Fibroblast of upper back skin (primary cell): Measurements from ENCODE around the gene PRDX2.
"Not testable (repeated sequence)": the region's sequence is repeated elsewhere in the genome, so short reads cannot be mapped to it uniquely, and the experiment has no call there.

Experiments
- DNase-seq: peaks from one replicate; pipeline ENCODE4 v3.0.0-alpha.2; 2013

The PRDX2 gene

DNA sequence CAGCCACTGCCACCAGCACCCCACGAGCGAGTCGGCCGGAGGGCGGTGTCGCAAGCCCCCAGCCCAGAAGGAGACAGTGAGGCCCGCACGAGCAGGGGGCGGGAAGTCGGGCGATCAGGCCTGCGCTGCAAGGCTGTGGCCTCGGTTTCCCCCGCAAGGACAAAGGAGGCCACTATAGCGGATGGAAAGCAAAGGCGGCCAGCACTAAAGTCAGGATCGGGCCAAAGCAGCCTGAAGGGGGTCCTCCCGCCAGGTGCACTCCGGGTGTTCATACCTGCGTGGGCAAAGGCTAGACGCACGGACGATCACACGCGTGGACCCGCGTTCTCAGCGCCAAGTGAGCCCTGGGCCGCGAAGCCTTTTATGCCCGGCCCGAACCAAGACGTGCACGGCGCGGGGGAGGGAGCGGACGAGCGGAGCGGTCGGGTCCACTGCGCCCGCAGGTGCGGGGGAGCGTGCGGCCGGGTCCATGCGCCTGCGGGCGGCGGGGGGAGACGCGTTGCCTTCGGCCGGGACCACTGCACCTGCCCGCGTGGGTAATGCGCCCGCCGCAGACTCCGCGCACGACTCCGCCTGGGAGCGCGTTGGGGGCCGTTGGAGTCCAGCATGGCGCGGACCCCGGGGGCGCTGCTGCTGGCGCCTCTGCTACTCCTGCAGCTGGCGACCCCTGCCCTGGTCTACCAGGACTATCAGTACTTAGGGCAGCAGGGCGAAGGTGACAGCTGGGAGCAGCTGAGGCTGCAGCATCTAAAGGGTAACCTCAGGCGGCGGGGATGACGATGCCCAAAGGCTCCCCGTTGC is at the start of gene PRDX2, which contains the start of gene THSD8:
PRDX2 (minus strand) TSS at position 335 of the 801 bp plus-strand sequence. CDS start 539 bp downstream, outside the sequence.
THSD8 (plus strand) TSS at position 604 of the 801 bp plus-strand sequence; CDS start at position 607, 3 bp downstream.
- DNase-seq, result peak; percentile 64

DNA sequence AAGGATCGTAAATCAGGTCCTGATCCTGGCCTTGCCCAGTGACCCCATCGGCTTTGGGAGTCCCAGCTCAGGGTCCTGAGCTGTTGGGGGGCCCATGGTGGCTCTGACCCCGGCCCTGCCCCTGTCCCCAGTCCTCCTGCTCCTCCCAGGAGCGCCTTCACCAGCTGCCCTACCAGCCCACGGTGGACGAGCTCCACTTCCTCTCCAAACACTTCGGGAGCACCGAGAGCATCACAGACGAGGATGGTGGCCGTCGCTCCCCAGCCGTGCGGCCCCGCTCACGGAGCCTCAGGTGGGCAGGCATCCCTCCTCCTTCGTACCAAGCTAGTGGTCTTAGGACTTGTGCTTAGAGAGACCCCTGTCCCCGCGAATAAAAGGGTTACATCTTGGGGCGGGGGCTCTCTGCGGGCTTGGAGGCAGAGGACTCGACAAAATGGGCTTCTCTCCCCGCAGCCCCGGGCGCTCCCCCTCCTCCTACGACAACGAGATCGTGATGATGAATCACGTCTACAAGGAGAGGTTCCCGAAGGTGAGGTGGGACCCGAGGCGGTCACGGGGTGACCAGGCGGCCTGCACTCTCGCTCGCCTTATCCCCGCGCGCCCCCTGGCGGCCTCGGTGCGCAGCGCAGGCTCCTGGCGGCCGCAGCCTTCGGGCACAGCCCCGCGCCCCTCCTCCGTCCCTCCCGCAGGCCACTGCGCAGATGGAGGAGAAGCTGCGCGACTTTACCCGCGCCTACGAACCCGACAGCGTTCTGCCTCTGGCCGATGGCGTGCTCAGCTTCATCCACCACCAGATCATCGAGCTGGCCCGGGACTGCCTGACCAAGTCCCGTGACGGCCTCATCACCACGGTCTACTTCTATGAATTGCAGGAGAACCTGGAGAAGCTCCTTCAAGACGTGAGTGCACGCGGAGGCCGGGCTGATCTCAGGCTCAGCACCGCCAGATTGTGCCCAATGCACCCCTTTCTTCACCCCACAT is 45.8 kb upstream of the PRDX2 start:
- peak; percentile 72 for DNase-seq

DNA sequence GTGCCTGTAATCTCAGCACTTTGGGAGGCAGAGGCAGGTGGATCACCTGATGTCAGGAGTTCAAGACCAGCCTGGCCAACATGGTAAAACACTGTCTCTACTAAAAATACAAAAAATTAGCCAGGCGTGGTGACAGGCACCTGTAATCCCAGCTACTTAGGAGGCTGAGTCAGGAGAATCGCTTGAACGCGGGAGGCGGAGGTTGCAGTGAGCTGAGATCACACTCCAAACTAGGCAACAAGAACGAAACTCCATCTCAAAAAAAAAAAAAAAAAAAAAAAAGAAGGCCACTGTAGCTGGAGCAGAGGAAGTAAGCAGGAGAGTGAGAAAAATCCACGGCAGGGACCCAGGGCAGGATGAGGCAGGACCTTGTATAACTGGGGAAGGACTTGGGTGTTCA is 45.0 kb upstream of the PRDX2 start:
- not testable (repeated sequence) for DNase-seq

DNA sequence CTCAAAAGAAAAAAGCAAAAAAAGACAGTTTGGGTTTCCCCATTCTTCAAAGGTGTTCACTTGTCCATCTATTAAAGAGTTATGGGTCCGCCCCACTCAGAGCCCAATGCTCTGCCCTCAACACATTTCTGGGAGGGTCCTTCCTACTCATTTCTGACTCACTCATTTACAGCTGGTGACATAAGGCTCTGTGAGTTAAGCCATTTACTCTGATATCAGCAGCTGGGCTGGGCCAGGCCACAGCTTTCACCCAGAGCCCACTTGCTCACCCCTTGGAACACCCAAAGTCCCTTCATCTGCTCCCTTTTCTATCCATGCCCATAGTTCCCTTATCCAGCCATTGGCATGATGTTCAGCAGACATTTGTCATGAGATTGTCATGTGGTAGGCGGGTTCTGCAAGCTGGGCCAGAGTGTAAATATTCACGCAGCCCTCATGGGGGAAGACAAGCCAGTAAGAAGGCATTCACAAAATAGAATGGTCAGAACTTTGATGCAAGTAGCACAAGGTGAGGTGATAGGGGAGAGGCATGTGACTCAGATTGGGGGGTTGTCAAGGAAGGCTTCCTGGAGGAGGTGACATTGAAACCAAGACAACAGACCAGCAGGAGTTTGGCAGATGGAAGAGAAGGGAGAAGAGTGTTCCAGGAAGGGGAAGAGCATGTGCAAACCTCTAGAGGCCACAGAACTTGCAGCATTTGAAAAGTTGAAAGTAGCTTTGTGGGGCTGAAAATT is 42.6 kb upstream of the PRDX2 start:
- no peak for DNase-seq

- no peak for DNase-seq
These were observed 41.7 kb upstream of the PRDX2 start for GRCh38 chr19:12843328-12843727.

DNA sequence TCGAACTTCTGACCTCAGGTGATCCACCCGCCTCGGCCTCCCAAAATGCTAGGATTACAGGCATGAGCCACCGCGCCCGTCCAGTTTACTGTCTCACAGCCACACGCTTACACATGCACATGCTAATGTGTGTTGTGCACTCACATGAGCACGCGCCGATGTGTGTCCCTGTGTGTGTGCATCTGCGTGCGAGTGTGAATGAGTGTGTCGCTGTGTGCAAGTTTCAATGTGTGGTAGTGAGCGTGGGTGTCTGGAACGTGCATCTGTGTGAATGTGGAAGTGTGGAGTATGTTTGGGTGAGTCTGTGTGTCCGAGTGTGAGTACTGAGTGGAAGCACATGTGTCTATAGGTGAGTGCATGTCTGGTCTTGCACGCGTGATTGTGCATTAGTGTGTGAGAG is 40.9 kb upstream of the PRDX2 start:
- no peak for DNase-seq

DNA sequence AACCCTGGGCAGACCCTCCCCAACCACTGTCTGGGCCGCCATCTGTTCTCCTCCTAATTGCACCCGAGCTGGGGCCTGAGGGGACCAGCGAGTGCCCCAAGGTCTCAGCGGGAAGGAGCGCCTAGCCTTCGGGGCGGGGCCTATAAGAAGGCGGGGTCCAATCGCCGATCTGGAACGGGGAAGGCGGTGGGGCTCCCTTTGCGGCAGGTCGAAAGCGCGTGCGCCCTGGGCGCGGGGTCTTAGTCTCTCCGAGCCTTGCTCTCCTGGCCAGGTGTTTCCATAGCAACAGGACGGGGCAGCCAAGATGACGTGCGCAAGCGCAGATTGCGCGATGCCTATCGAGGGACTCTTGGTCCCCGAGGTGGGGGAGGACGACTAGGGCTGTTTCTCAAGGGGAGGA is 39.5 kb upstream of the PRDX2 start:
- peak; percentile 21 for DNase-seq

- DNase-seq, result peak; percentile 58
These were observed 38.8 kb upstream of the PRDX2 start for GRCh38 chr19:12840091-12841079.

DNA sequence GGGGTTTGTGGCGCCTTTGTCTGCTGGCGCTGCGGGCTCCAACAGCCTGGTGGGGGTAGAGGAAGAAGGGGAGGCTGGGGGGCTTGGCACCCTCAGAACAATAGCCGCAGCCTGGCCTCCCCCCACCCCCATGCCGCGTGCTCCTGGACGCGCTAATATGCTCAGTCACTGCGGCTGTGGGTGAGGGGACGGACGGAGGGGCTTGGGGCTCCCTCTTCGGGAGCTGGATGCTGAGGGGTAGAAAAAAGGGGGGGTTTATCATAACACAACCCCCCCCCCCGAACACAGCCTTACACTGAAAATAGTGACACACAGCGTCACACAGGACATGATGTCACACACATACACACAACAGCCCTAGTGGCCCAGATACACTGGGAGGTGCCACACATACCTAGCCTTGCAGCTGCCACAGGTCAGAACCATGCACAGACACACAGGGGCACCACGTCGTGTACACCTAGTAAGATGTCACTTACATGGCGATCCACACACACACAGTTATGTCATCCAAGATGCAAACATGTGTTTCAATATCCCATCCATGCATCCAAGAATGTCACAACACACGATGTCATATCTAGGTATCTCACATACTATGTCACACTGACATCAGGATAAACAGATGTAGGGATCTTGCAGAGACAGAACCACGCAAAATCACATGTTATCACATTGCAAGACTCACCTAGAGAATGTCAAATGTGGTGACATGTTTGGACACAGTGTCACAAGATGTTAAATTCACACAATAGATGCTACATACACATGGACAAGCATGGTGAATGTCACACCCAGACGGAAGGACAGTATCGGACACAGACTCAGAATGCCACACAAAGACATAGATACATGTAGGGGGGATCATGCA is 37.5 kb upstream of the PRDX2 start:
- DNase-seq, result no peak

- no peak for DNase-seq
These were observed 36.7 kb upstream of the PRDX2 start, which contains the start of gene MAST1 for GRCh38 chr19:12838182-12838885. TSS of gene MAST1 (plus strand) at chr19:12838515. CDS start at chr19:12838573, 58 bp downstream.

DNA sequence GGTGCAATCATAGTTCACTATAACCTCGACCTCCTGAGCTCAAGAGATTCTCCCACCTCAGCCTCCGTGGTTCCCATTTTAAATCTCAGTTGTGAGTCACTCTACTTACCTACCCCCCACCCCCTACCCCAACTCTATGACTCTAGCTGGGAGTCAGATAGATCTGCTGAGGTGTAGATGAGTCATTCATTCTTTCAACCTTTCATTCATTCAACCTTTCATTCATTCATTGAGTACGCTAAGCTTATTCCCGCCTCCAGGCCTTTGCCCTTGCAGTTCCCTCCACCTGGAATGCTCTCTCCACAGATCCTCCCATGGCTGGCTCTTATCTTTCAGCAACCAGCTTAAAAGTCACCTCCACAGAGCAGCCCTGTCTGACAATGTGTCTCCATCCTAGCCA is 35.6 kb upstream of the PRDX2 start:
- no peak for DNase-seq

DNA sequence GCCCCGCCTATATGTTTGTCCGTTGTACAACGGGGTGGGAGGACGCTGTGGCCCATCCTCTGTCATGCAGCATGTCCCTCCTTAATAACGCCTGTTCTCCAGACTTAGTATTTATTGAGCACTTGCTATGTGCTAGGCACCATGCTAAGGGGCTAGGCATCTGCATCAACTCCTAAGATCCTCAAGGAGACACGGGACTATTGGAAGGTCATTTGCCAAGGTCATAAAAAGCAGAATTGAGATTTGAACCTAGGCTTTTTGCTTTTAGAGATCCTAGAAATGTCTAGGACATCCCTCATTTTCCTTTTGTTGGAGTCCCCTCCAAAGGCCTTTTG is 34.9 kb upstream of the PRDX2 start:
- DNase-seq, result no peak

GRCh38 chr19:12834976-12835757 is 33.6 kb upstream of the PRDX2 start:
- peak; percentile 7 for DNase-seq

DNA sequence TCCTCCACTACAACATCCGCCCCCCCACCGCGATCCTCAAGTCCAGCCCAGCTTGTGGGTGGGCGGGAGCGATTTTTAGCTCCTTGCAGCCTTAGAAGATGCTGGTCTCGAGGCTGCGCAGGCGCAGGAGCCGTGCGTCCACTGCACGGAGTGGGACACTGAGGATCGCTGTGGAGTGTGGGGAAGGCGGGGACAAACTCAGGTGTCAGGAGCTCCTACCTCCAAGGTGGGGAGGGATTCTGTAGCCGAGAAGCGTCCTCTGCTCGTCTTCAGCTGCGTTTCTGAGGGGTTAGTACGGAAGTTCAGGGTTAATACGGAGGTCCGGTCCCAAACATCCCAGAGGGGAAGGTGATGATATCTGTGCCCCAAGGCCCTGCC is 33.0 kb upstream of the PRDX2 start, which contains the start of gene RTBDN:
RTBDN (minus strand) TSS at position 14 of the 378 bp plus-strand sequence. CDS start 4,600 bp downstream, outside the sequence.
- DNase-seq, result no peak

- DNase-seq, result no peak
These were observed 32.4 kb upstream of the PRDX2 start for GRCh38 chr19:12833738-12834565.

GRCh38 chr19:12833418-12833737 is 31.8 kb upstream of the PRDX2 start:
- DNase-seq, result no peak

GRCh38 chr19:12828494-12828893 is 26.9 kb upstream of the PRDX2 start:
- DNase-seq, result no peak
